Heart left ventricle (tissue), 13 donors: ENCODE results near the gene TMEM135.

Experiments
- POLR2A ChIP-seq, 2 donors: fragments of 450-650 bp; IDR thresholded peaks; one replicate each; pipeline ENCODE4 v1.6.1; 2017; ENCODE audit warnings: antibody characterized with exemption in 2 of 2, mild to moderate bottlenecking in 2 of 2, moderate library complexity in 2 of 2
- TF ChIP-seq, protein P1 (sequence below), 12 donors: fragments of 200-600 bp; sonication (generic) in 4 of 12; IDR thresholded peaks; one replicate each; pipeline versions ENCODE4 v1.5.0 to v1.8.0; 2018 to 2022; ENCODE audit warnings: antibody characterized with exemption in 12 of 12, mild to moderate bottlenecking in 5 of 12
- donor health status: ischemic (EF 13 %, LVEDD 7.1; RV severe dilation, severe dysfunction).
- donor health status: DM: no; HTN: yes; CAD: no.
- donor health status: DM: no; HTN: no; CAD: no.
- donor health status: ischemic (EF 25% LVEDD 6.9; RV normal size, moderate dysfunction).
- donor health status: ischemic (EF 25% LVEDD 5.7; RV mildly dilated, moderate dysfunction).
- donor health status: ischemic (EF 35%, LVEDD 5.7; RV mildly dilated, moderate dysfunction).
- donor health status: nonischemic (EF 11% LVEDD 7.7; RV severe dilation, severe dysfunction).
- donor health status: DM: yes; HTN: yes; CAD: no.
- donor health status: PGD.
- donor health status: ischemic (EF 29% LVEDD 5.4; RV normal size, mild dysfunction).
- donor health status: nonischemic (EF 23%, LVEDD 6.1; RV moderate dilation, normal function).

DNA sequence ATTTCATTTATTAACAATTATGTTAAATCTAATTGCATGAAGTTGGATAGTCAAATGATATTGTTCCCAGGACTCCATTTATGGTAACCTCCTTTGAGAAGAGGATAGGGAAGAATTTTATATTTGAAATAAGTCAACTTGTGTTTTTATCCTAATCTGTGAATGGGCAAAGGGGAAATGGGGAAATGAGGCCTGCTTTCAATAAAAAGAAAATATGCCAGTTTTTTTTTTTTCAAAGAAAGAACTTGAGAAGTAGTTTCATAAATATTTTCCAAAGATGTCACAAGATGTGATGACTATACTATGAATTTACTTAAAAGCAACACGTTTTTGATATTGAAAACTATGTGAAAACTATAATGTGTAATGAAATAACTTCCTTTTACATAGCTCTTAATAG is 201.8 kb downstream of the TMEM135 start:
- TF ChIP-seq, protein P1, sequence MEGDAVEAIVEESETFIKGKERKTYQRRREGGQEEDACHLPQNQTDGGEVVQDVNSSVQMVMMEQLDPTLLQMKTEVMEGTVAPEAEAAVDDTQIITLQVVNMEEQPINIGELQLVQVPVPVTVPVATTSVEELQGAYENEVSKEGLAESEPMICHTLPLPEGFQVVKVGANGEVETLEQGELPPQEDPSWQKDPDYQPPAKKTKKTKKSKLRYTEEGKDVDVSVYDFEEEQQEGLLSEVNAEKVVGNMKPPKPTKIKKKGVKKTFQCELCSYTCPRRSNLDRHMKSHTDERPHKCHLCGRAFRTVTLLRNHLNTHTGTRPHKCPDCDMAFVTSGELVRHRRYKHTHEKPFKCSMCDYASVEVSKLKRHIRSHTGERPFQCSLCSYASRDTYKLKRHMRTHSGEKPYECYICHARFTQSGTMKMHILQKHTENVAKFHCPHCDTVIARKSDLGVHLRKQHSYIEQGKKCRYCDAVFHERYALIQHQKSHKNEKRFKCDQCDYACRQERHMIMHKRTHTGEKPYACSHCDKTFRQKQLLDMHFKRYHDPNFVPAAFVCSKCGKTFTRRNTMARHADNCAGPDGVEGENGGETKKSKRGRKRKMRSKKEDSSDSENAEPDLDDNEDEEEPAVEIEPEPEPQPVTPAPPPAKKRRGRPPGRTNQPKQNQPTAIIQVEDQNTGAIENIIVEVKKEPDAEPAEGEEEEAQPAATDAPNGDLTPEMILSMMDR (IDR thresholded peaks at IDR 0.05): no peak
- TF ChIP-seq POLR2A (IDR thresholded peaks at IDR 0.05): no peak
